ENCODE data around the gene EHD2.
"Not testable (repeated sequence)": the region's sequence is repeated elsewhere in the genome, so short reads cannot be mapped to it uniquely, and the experiment has no call there.

The EHD2 gene

DNA sequence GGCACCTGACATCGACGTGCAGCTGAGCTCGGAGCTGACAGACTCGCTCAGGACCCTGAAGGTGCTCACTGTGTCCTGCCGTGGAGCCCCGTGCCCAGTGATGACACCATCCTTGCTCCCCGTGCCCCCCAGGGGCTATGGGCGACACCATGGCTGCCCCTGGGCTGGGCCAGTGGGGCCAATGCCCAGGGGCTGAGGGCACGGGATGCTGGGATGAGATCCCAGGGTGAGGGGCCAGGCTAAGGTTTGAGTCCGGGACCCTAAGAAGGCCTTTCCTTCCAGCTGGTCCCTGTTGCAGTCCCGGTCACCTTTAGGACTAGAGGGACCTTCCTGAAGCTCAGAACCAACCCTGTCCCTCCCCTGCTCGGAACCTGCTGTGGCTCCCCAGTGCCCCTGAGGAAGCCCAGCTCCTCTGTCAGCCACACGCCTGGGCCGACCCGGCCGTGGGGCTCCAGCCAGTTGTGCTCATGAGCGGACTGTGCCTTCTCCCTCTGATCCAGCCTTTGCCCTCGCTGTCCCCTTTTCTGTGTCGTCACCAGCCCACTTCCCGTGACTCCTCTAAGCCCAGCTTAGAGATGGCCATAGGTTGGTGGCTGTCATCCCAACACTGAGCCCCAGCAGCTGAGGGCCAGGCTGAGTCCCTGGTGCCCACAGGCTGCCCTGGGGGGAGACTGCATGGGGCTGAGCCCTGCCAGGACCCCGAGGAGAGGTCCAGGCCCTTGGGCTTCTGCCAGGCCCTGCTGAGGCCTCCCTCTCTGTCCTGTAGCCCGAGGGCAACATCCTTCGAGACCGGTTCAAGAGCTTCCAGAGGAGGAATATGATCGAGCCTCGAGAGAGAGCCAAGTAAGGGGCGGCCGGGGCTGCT lies 42.8 kb downstream of the EHD2 start:
- Mint-ChIP-seq H3K9me3 (peaks cover 3% of the 10 kb centered on the region), H3K27ac (no peak overlapping the region), H3K27me3 (no peaks in the 10 kb centered on the region), H3K4me1 (no peaks in the 10 kb centered on the region), H3K36me3 (peaks cover 43% of the 10 kb centered on the region), H3K4me3 (no peak overlapping the region)
- no peak for DNase-seq (ENCODE audit: low spot score in 2 of 2)
- ATAC-seq (ENCODE audit: low read depth): no peak

DNA sequence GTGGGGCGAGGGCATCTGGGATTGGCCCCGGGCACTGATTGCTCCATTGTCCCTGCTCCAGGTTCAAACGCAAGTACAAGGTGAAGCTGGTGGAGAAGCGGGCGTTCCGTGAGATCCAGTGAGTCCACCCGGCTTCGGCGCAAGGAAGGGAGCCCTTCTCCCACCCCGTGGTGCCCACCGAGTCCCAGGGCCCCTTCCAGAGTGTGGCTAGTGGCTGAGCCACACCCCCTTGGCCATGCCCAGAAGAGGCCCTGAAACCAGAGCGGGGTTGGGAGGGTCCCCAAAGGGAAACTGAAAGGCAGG lies 43.4 kb downstream of the EHD2 start:
- ATAC-seq (ENCODE audit: low read depth): no peak

DNA sequence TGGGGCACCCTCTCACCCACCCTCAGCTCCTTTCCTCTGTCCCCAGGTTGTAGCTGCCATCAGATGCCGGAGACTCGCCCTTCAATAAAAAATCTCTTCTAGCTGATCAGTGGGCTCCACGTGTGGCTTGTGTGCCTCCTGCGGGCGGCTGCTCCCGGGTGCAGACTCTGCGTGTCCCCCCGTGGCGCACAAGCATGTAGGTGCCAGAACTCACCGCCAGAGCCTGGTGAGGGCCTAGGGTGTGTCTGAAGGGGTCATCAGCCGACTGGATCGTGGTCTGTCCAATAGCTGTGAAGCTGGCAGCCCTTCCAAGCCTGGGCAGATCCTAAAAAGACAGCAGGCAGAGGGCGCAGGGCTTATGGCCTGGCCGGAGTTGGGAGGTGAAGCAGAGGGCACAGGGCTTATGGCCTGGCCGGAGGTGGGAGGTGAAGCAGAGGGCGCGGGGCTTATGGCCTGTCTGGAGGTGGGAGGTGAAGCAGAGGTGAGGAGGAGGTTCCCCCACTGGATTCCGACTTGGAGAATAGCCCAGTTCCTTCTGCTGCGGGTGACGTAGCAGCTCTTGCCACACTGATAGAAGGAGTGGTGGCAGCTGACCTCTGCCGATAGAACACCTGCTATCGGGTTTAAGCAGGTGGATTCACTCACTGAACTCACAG lies 43.9 kb downstream of the EHD2 start:
- Mint-ChIP-seq H3K4me3 (no peak overlapping the region), H3K36me3 (peaks cover 43% of the 10 kb centered on the region), H3K4me1 (no peaks in the 10 kb centered on the region), H3K27me3 (no peaks in the 10 kb centered on the region), H3K9me3 (peaks cover 3% of the 10 kb centered on the region), H3K27ac (no peak overlapping the region)
- DNase-seq (ENCODE audit: low spot score in 2 of 2) (no peak), ATAC-seq (ENCODE audit: low read depth) (no peak)

More for the DNA sequence above, 43.4 kb downstream of the EHD2 start:
- DNase-seq (ENCODE audit: low spot score in 2 of 2): no peak
- no peaks in the 10 kb centered on the region for H3K27me3 Mint-ChIP-seq
- no peaks in the 10 kb centered on the region for H3K4me1 Mint-ChIP-seq
- H3K27ac Mint-ChIP-seq: no peak overlapping the region
- peaks cover 3% of the 10 kb centered on the region for H3K9me3 Mint-ChIP-seq
- H3K4me3 Mint-ChIP-seq: no peak overlapping the region
- peaks cover 43% of the 10 kb centered on the region for H3K36me3 Mint-ChIP-seq

DNA sequence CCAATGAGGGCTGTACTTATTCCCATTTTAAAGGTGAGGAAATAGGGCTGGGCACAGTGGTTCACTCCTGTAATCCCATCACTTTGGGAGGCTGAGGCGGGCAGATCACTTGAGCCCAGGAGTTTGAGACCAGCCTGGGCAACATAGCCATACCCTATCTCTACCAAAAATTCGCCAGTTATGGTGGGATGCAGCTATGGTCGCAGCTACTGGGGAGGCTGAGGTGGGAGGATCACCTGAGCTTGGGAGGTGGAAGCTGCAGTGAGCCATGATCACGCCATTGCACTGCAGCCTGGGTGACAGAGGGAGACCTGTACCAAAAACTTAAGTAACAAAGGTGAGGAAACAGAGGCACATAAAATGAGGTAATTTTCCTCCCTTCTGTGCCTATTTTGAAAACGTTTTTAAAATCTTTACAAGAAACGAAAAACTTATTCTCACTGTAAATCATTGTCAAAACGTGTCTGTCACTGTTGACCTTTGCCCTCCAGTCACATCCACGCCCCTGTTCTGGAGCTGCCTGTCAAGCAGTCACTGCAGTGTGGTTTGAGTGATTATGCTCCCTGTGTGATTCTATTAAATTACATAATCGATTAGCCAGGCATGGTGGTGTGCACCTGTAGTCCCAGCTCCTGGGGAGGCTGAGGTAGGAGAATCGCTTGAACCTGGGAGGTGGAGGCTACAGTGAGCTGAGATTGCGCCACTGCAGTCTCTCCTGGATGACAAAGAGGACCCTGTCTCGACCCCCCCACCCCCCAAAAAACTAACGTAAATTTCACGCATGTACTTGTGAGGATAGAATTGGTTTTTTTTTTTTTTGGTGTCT lies 44.6 kb downstream of the EHD2 start:
- H3K27ac Mint-ChIP-seq: no peak overlapping the region
- ATAC-seq (ENCODE audit: low read depth): no peak
- H3K36me3 Mint-ChIP-seq: peaks cover 41% of the 10 kb centered on the region
- no peaks in the 10 kb centered on the region for H3K4me1 Mint-ChIP-seq
- no peaks in the 10 kb centered on the region for H3K27me3 Mint-ChIP-seq
- H3K9me3 Mint-ChIP-seq: peaks cover 3% of the 10 kb centered on the region
- no peak for DNase-seq (ENCODE audit: low spot score in 2 of 2)
- H3K4me3 Mint-ChIP-seq: no peak overlapping the region

DNA sequence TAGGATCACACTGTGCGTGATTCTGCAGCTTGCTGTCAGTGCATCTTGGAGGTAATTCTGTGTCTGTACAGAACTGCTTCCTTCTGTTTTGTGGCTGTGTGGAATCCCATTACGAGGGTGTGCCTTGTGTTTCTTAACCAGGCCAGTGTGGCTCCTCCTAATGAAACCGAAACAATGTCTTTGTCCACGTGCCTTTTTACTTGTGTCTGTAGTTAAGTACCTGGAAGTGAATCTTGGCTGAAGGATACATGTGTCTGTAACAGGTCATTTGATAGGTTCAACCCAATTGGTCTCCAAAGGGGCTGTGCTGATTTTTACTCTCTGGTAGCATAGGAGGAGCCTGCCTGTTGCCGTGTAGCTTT lies 45.2 kb downstream of the EHD2 start:
- DNase-seq (ENCODE audit: low spot score in 2 of 2): no peak
- Mint-ChIP-seq H3K9me3 (peaks cover 3% of the 10 kb centered on the region), H3K27me3 (no peaks in the 10 kb centered on the region), H3K27ac (no peak overlapping the region), H3K36me3 (peaks cover 35% of the 10 kb centered on the region), H3K4me1 (no peaks in the 10 kb centered on the region), H3K4me3 (no peak overlapping the region)
- no peak for ATAC-seq (ENCODE audit: low read depth)

DNA sequence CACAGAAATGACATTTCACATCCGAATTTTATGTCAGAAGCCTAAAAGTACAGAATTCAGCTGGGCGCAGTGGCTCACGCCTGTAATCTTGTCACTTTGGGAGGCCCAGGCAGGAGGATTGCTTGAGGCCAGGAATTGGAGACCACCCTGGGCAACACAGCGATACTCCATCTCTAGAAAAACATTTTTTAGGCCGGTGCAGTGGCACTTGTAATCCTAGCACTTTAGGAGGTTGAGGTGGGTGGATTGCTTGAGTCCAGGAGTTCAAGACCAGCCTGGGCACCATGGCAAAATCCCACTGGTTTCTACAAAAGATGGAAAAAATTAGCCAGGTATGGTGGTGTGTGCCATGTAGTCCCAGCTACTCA lies 47.4 kb downstream of the EHD2 start:
- Mint-ChIP-seq H3K27me3 (peaks cover 2% of the 10 kb centered on the region), H3K4me3 (no peak overlapping the region), H3K36me3 (peaks cover 27% of the 10 kb centered on the region), H3K4me1 (no peaks in the 10 kb centered on the region), H3K27ac (no peak overlapping the region), H3K9me3 (peaks cover 3% of the 10 kb centered on the region)
- DNase-seq (ENCODE audit: low spot score in 2 of 2): no peak
- no peak for ATAC-seq (ENCODE audit: low read depth)

DNA sequence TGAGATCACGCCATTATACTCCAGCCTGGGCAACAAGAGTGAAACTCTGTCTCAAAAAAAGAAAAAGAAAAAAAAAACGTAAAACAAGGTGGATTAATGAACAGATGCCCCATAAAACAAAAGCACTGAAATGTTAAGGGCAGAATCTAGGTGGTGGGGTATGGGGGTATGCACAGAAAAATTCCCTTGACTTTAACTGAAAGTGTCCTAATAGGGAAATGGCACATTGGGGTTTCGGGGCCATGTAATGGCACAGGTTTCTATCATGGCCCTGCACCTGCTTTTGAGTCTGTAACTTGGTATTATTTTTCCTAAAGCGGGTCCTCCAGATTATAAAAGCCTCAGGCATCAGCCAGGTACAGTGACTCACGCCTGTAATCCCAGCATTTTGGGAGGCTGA lies 48.3 kb downstream of the EHD2 start:
- Mint-ChIP-seq H3K27ac (no peak overlapping the region), H3K36me3 (peaks cover 23% of the 10 kb centered on the region), H3K9me3 (peaks cover 3% of the 10 kb centered on the region), H3K4me3 (no peak overlapping the region), H3K27me3 (peaks cover 2% of the 10 kb centered on the region), H3K4me1 (no peaks in the 10 kb centered on the region)
- ATAC-seq (ENCODE audit: low read depth): no peak
- no peak for DNase-seq (ENCODE audit: low spot score in 2 of 2)

DNA sequence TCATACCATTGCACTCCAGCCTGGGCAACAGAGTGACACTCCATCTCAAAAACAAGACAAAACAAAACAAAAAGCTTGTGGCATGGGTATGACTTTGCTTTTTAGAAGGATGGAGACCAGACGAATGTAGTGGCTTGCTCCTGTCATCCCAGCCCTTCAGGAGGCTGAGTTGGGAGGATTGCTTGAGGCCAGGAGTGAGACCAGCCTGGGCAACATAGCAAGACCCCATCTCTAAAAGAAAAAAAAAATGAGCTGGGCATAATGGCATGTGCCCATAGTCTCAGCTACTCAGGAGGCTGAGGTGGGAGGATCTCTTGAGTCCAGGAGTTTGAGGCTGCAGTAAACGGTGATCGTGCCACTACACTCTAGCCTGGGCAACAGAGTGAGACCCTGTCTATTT lies 48.9 kb downstream of the EHD2 start:
- Mint-ChIP-seq H3K36me3 (peaks cover 18% of the 10 kb centered on the region), H3K4me1 (no peaks in the 10 kb centered on the region), H3K9me3 (peaks cover 3% of the 10 kb centered on the region), H3K27me3 (peaks cover 2% of the 10 kb centered on the region), H3K27ac (no peak overlapping the region), H3K4me3 (no peak overlapping the region)
- DNase-seq (ENCODE audit: low spot score in 2 of 2) (no peak), ATAC-seq (ENCODE audit: low read depth) (no peak)

DNA sequence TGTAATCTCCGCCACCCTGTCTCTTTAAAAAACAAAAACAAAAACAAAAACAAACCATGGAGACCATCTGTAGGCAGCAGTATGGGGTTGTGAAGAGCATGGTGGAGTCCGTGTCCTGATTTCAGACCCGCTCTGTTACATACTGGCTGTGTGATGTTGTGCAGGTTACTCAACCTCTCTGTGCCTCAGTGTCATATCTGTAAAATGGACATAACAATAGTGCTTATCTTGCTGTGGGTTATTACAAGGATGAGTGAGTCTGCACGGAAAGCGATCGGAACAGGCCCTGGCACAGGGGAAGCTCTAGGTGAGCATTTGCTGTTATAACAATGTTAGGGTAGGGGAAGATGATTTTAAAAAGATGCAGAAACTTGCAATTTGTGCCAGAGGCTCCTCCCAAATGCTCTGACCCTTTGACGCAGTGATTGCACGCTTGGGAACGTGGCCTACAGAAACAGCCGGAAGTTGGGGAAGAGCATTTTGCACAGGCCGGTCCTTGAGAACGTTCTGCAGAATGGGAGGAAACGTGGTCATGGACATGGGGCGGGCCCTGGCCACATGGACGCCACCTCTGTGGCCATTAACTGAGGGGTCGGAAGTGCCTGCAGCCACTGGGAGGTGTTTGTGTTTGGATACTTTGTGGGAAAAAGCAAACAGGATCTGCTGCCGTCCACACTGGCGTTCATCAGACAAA lies 49.5 kb downstream of the EHD2 start:
- Mint-ChIP-seq H3K36me3 (peaks cover 13% of the 10 kb centered on the region), H3K27ac (no peak overlapping the region), H3K27me3 (peaks cover 2% of the 10 kb centered on the region), H3K4me3 (no peak overlapping the region), H3K4me1 (no peaks in the 10 kb centered on the region), H3K9me3 (peaks cover 3% of the 10 kb centered on the region)
- ATAC-seq (ENCODE audit: low read depth) (no peak), DNase-seq (ENCODE audit: low spot score in 2 of 2) (no peak)

DNA sequence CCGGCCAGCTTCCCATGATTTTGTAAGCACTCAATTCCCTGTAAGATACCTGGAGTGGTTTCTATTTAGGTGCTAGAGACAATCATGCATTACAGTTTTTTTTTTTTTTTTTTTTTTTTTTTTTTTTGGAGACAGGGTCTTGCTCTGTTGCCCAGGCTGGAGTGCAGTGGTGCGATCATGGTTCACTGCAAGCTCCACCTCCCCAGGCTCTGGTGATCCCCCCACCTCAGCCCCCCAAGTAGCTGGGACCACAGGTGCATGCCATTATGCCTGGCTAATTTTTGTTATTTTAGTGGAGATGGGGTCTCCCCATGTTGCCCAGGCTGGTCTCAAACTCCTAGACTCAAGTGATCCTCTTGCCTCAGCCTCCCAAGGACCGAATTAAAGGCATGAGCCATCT lies 51.5 kb downstream of the EHD2 start:
- not testable (repeated sequence) for H3K4me3 Mint-ChIP-seq; H3K36me3 Mint-ChIP-seq; H3K27ac Mint-ChIP-seq; H3K4me1 Mint-ChIP-seq; H3K27me3 Mint-ChIP-seq; H3K9me3 Mint-ChIP-seq; DNase-seq (ENCODE audit: low spot score in 2 of 2); ATAC-seq (ENCODE audit: low read depth)

DNA sequence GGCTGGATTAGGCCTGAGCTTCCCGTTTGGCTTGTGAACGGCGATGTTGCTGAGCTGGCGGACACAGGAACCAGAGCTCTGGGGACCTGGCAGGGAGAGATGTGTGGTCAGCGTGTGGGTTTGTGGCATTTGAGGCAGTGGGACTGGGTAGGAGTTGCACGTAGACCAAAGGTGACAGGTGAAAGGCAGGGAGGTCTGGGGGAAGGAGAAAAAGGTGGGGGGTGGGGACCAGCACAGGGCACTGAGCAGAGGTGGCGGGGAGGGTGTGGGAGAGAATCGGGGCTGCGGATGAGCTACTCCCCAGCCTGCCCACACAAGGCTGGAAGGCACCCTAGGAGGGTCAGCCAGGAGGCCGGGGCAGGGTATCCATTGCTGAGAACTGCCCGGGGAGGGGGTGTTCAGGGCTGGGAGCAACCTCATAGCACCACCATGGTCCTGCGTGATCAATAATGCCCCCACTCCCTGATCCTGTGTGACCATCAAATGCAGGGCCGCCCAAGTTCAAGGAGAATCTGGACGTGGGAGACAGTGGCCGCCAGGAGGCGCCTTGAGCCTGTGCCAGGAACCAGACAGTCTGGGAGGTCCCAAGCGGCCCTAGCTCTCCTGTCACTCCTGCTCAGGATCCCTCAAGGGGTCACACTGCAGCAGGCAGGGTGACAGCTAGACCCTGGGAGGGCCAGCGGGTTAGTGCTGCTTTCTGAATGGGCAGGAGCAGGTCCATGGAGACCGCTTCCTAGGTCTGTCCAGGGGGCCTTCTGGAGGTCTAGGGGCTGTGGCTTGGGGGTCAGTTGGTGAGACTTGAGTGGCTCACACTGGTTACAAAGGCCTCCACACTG lies 52.5 kb downstream of the EHD2 start:
- DNase-seq (ENCODE audit: low spot score in 2 of 2): no peak
- ATAC-seq (ENCODE audit: low read depth): peak; percentile 57
- peaks cover 5% of the 10 kb centered on the region for H3K4me1 Mint-ChIP-seq
- no peak overlapping the region for H3K4me3 Mint-ChIP-seq
- H3K36me3 Mint-ChIP-seq: no peaks in the 10 kb centered on the region
- H3K9me3 Mint-ChIP-seq: peaks cover 3% of the 10 kb centered on the region
- H3K27me3 Mint-ChIP-seq: peaks cover 6% of the 10 kb centered on the region
- no peak overlapping the region for H3K27ac Mint-ChIP-seq

DNA sequence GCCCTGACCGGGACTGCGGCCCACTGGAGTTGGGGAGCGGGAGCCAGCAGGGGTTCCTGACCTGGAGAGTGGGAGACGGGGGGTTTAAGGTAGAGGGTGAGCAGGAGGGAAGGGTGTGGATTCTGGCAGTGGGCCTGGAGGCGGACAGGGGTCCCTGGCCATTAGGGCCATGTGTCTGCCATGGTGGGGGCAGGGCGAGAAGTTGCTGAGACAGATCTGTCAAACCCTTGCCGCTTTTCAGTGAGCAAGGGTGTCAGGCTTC lies 53.1 kb downstream of the EHD2 start:
- Mint-ChIP-seq H3K27me3 (peaks cover 6% of the 10 kb centered on the region), H3K4me1 (peaks cover 5% of the 10 kb centered on the region), H3K9me3 (peaks cover 3% of the 10 kb centered on the region), H3K4me3 (no peak overlapping the region), H3K36me3 (no peaks in the 10 kb centered on the region), H3K27ac (no peak overlapping the region)
- DNase-seq (ENCODE audit: low spot score in 2 of 2) (no peak), ATAC-seq (ENCODE audit: low read depth) (no peak)

DNA sequence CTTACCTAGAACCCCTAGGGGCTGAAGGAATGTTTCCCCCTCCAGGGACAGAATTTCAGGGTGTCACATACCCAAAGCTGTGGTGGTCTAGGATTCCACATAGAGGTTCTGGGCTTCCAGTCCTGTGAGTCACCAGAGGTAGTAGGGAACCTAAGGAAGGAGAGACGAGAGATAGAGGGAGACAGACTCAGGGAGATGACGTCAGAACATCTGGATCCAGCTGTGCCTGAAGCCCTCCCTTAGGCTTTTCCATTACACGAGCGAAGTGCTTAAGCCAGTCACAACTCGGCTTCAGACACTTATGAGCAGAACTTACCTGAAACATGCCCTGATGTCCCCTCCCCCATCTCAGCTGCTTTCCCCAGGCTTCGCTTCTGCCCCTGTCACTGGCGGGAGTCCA lies 53.4 kb downstream of the EHD2 start:
- DNase-seq (ENCODE audit: low spot score in 2 of 2) (no peak), ATAC-seq (ENCODE audit: low read depth) (no peak)
- Mint-ChIP-seq H3K27ac (no peak overlapping the region), H3K4me1 (peaks cover 5% of the 10 kb centered on the region), H3K9me3 (peaks cover 3% of the 10 kb centered on the region), H3K4me3 (no peak overlapping the region), H3K27me3 (peaks cover 8% of the 10 kb centered on the region), H3K36me3 (no peaks in the 10 kb centered on the region)
